Heart left ventricle (tissue), 16 donors: ENCODE results near the gene TRAF7. TPM values are rescaled to one million over a fixed set of nuclear protein-coding genes. Genes with fewer than 3 reads are reported as not detected.

Experiments
- ATAC-seq, 4 donors: fragments of 200-7000 bp; cut with Tn5 transposase; one replicate each; pipeline ENCODE4 v1.9.1; 2020 to 2022; ENCODE audit warnings: moderate library complexity in 4 of 4, mild to moderate bottlenecking in 3 of 4, moderate number of reproducible peaks in 1 of 4
- DNase-seq, 5 donors: peaks; one replicate each; pipeline ENCODE4 v3.0.0-alpha.2; 2020
- H3K27ac ChIP-seq, 12 donors: fragments of 200-600 bp; sonication (generic) in 4 of 12; one replicate each; pipeline versions ENCODE4 v1.5.0 to v1.8.0; 2016 to 2022; ENCODE audit warnings: mild to moderate bottlenecking in 2 of 12
- H3K27me3 ChIP-seq, 9 donors: fragments of 200-600 bp; sonication (generic) in 2 of 9; one replicate each; pipeline versions ENCODE4 v1.5.1 to v1.8.0; 2016 to 2022; ENCODE audit warnings: mild to moderate bottlenecking in 3 of 9
- H3K36me3 ChIP-seq, 9 donors: fragments of 200-600 bp; sonication (generic) in 2 of 9; one replicate each; pipeline versions ENCODE4 v1.5.0 to v1.8.0; 2018 to 2022; ENCODE audit warnings: mild to moderate bottlenecking in 2 of 9
- H3K4me1 ChIP-seq, 12 donors: fragments of 200-600 bp; sonication (generic) in 4 of 12; one replicate each; pipeline versions ENCODE4 v1.5.0 to v1.8.0; 2016 to 2022; ENCODE audit warnings: mild to moderate bottlenecking in 3 of 12
- H3K4me3 ChIP-seq, 12 donors: fragments of 200-600 bp; sonication (generic) in 4 of 12; one replicate each; pipeline versions ENCODE4 v1.5.0 to v1.8.0; 2017 to 2022; ENCODE audit warnings: mild to moderate bottlenecking in 9 of 12, moderate library complexity in 4 of 12
- H3K9me3 ChIP-seq, 12 donors: fragments of 200-600 bp; sonication (generic) in 4 of 12; one replicate each; pipeline versions ENCODE4 v1.5.0 to v1.8.0; 2016 to 2022; ENCODE audit warnings: mild to moderate bottlenecking in 1 of 12
- CTCF ChIP-seq, 12 donors: fragments of 200-600 bp; sonication (generic) in 4 of 12; IDR thresholded peaks; one replicate each; pipeline versions ENCODE4 v1.5.0 to v1.8.0; 2018 to 2022; ENCODE audit warnings: antibody characterized with exemption in 12 of 12, mild to moderate bottlenecking in 5 of 12
- POLR2A ChIP-seq, 2 donors: fragments of 450-650 bp; IDR thresholded peaks; one replicate each; pipeline ENCODE4 v1.6.1; 2017; ENCODE audit warnings: antibody characterized with exemption in 2 of 2, mild to moderate bottlenecking in 2 of 2, moderate library complexity in 2 of 2
- WGBS, 4 donors: extraction: QIAGEN DNeasy Blood & Tissue Kit in 2 of 4; methylation state at CpG; one replicate each; pipeline versions ENCODE4 v1.1.5 to v1.1.7; 2013 to 2018; 5-methylcytosine and 5-hydroxymethylcytosine counted together
- intact Hi-C, 10 donors: fragments of 100-400 bp; cut with DNase I; formaldehyde crosslinking; loops; one replicate each; pipeline versions ENCODE4 v1.11.1 to v1.14.2; 2022
- polyA plus RNA-seq, 2 donors: library from polyadenylated mRNA; stranded (reverse); fragments of 200-250 nt; gene quantifications; one replicate each; pipeline ENCODE4 v1.2.3, GENCODE V29; 2013
- total RNA-seq, 9 donors: library from RNA; depleted of rRNA in 2 of 9; stranded (reverse); fragments of >200 nt in 2 of 9; fragmentation: NEBNext Ultra II Directional in 3 of 9; extraction: Animal tissue kit (Norgen Biotek cat#: 25700) in 3 of 9; gene quantifications; one replicate each; pipeline versions ENCODE4 v1.1.0 to v1.2.4, GENCODE V29; 2016 to 2023
- donor health status: ischemic (EF 13 %, LVEDD 7.1; RV severe dilation, severe dysfunction).
- donor health status: healthy with polysubstance abuse.
- donor health status: DM: no; HTN: yes; CAD: no.
- donor health status: DM: no; HTN: no; CAD: no.
- donor health status: ischemic (EF 25% LVEDD 6.9; RV normal size, moderate dysfunction).
- donor health status: ischemic (EF 25% LVEDD 5.7; RV mildly dilated, moderate dysfunction).
- donor health status: healthy.
- donor health status: DM: yes; HTN: yes; CAD: no.
- donor health status: ischemic (EF 35%, LVEDD 5.7; RV mildly dilated, moderate dysfunction).
- donor health status: nonischemic (EF 11% LVEDD 7.7; RV severe dilation, severe dysfunction).
- donor health status: DM: yes; HTN: yes; CAD: no.
- donor health status: PGD.
- donor health status: ischemic (EF 29% LVEDD 5.4; RV normal size, mild dysfunction).
- donor health status: nonischemic (EF 23%, LVEDD 6.1; RV moderate dilation, normal function).

TRAF7 gene
- total and polyA plus RNA-seq, 11 donors = 12.2 to 40.2 (median 27.0) TPM

- no peak overlapping the region for H3K4me3 ChIP-seq
- H3K4me1 ChIP-seq = peaks cover 0 to 7% (median 0%) of the 10 kb centered on the region in 12 donors
- whole genome bisulfite sequencing, 4 donors = 92 to 96% (median 94%) methylated on average over 28 to 29 of the region's 29 CpGs
- H3K27me3 ChIP-seq = no peaks in the 10 kb centered on the region
- H3K9me3 ChIP-seq = no peaks in the 10 kb centered on the region
- TF ChIP-seq POLR2A (IDR thresholded peaks at IDR 0.05) = no peak
- TF ChIP-seq CTCF (IDR thresholded peaks at IDR 0.05) = no peak
- peaks cover 0 to 83% (median 55%) of the 10 kb centered on the region in 9 donors for H3K36me3 ChIP-seq
- ATAC-seq = no peak
- H3K27ac ChIP-seq = no peak overlapping the region
- no peak for DNase-seq
- intact Hi-C loops = no loop called here
Measured at GRCh38 chr16:2172688-2173335, 17.2 kb downstream of the TRAF7 start.

GRCh38 chr16:2173366-2173765 lies 17.8 kb downstream of the TRAF7 start:
- Histone ChIP-seq H3K4me3 (no peak overlapping the region), H3K4me1 (peaks cover 0 to 7% (median 0%) of the 10 kb centered on the region in 12 donors), H3K27ac (no peak overlapping the region), H3K9me3 (no peaks in the 10 kb centered on the region), H3K36me3 (peaks cover 0 to 78% (median 57%) of the 10 kb centered on the region in 9 donors), H3K27me3 (no peaks in the 10 kb centered on the region)
- no peak for TF ChIP-seq POLR2A (IDR thresholded peaks at IDR 0.05)
- no peak for TF ChIP-seq CTCF (IDR thresholded peaks at IDR 0.05)
- ATAC-seq (no peak), DNase-seq (no peak)
- whole genome bisulfite sequencing, 4 donors = 80 to 90% (median 88%) methylated on average over 6 to 14 of the region's 14 CpGs
- intact Hi-C loops = no loop called here

GRCh38 chr16:2173916-2174315 lies 18.3 kb downstream of the TRAF7 start:
- Histone ChIP-seq H3K36me3 (peaks cover 0 to 77% (median 55%) of the 10 kb centered on the region in 9 donors), H3K4me1 (peaks cover 0 to 7% (median 0%) of the 10 kb centered on the region in 12 donors), H3K27me3 (no peaks in the 10 kb centered on the region), H3K9me3 (no peaks in the 10 kb centered on the region), H3K4me3 (no peak overlapping the region), H3K27ac (no peak overlapping the region)
- ATAC-seq (no peak), DNase-seq (no peak)
- intact Hi-C loops = no loop called here
- 94 to 100% (median 95%) methylated on average over 2 to 4 of the region's 4 CpGs for WGBS, 4 donors
- TF ChIP-seq CTCF (IDR thresholded peaks at IDR 0.05) (no peak), POLR2A (IDR thresholded peaks at IDR 0.05) (no peak)

GRCh38 chr16:2174396-2175131 lies 19.0 kb downstream of the TRAF7 start:
- H3K4me3 ChIP-seq = no peak overlapping the region
- no peak overlapping the region for H3K27ac ChIP-seq
- intact Hi-C loops = no loop called here
- H3K4me1 ChIP-seq = peaks cover 0 to 4% (median 0%) of the 10 kb centered on the region in 12 donors
- H3K9me3 ChIP-seq = no peaks in the 10 kb centered on the region
- TF ChIP-seq POLR2A (IDR thresholded peaks at IDR 0.05) (no peak), CTCF (IDR thresholded peaks at IDR 0.05) (no peak)
- no peak for ATAC-seq
- no peak for DNase-seq
- WGBS, 4 donors = 85 to 92% (median 89%) methylated on average over 17 to 21 of the region's 21 CpGs
- no peaks in the 10 kb centered on the region for H3K27me3 ChIP-seq
- H3K36me3 ChIP-seq = peaks cover 0 to 74% (median 55%) of the 10 kb centered on the region in 9 donors
